ENCODE measurements around the gene FLCN.

DNA sequence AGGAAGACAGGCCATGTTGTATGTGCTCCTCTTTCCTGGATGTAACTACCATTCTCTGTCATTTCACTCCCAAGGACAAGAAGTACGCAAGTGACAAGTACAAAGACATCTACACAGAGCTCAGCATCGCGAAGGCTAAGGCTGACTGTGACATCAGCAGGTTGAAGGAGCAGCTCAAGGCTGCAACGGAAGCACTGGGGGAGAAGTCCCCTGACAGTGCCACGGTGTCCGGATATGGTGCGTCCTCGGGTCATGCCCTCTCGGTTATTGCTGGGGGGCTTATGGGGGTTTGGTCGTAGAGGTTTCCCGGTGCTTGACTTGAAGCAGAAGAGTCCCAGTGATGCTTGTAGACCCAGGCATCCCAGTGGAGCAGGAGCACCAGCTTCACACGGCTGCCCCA is 59.8 kb downstream of the FLCN start:
- TF ChIP-seq, protein P1, sequence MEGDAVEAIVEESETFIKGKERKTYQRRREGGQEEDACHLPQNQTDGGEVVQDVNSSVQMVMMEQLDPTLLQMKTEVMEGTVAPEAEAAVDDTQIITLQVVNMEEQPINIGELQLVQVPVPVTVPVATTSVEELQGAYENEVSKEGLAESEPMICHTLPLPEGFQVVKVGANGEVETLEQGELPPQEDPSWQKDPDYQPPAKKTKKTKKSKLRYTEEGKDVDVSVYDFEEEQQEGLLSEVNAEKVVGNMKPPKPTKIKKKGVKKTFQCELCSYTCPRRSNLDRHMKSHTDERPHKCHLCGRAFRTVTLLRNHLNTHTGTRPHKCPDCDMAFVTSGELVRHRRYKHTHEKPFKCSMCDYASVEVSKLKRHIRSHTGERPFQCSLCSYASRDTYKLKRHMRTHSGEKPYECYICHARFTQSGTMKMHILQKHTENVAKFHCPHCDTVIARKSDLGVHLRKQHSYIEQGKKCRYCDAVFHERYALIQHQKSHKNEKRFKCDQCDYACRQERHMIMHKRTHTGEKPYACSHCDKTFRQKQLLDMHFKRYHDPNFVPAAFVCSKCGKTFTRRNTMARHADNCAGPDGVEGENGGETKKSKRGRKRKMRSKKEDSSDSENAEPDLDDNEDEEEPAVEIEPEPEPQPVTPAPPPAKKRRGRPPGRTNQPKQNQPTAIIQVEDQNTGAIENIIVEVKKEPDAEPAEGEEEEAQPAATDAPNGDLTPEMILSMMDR (IDR thresholded peaks at IDR 0.05), result no peak
- TF ChIP-seq POLR2A (IDR thresholded peaks at IDR 0.05), result no peak

Data from uterus (tissue), 2 donors.